Keratinocyte (primary cell): ENCODE data around the gene MAST3. TPM values are rescaled to one million over a fixed set of nuclear protein-coding genes. Genes with fewer than 3 reads are reported as not detected.

Source experiments
- DNase-seq: peaks from one replicate; pipeline ENCODE4 v3.0.0-alpha.2; 2011; ENCODE audit warnings: low read depth, missing footprints, low spot score
- FAIRE-seq: peaks from 2 replicates; lab custom pipeline; 2011; peaks lifted over from hg19 to GRCh38; lab: Jason Lieb, UNC
- H2AFZ ChIP-seq: 2 replicates; pipeline ENCODE4 v1.6.0; 2012; ENCODE audit warnings: low read length, control low read depth, inconsistent platforms; ENCODE audit not compliant: control insufficient read depth
- H3K27ac ChIP-seq: 2 replicates; pipeline ENCODE4 v1.5.1; 2011; ENCODE audit warnings: low read length; ENCODE audit not compliant: control insufficient read depth, insufficient read depth
- H3K27me3 ChIP-seq: 3 replicates; pipeline ENCODE4 v1.6.0; 2011; ENCODE audit warnings: low read length; ENCODE audit not compliant: control insufficient read depth, insufficient read depth; ENCODE audit errors: extremely low read depth
- H3K36me3 ChIP-seq, 2 experiments: 2 replicates in 1 of 2; 3 replicates in 1 of 2; pipeline ENCODE4 v1.5.1; 2011; ENCODE audit warnings: low read length in 2 of 2, mild to moderate bottlenecking in 1 of 2; ENCODE audit not compliant: control insufficient read depth in 2 of 2, insufficient read depth in 2 of 2; ENCODE audit errors: extremely low read depth in 1 of 2
- H3K4me1 ChIP-seq: 3 replicates; pipeline ENCODE4 v1.5.1; 2011; ENCODE audit warnings: low read length; ENCODE audit not compliant: control insufficient read depth, insufficient read depth; ENCODE audit errors: extremely low read depth
- H3K4me2 ChIP-seq: 3 replicates; pipeline ENCODE4 v1.6.0; 2011; ENCODE audit warnings: low read depth, low read length; ENCODE audit not compliant: control insufficient read depth, insufficient read depth; ENCODE audit errors: extremely low read depth
- H3K4me3 ChIP-seq, 3 experiments: fragments of 200-600 bp in 1 of 3; sonication (generic) in 1 of 3; 2 replicates in 2 of 3; 3 replicates in 1 of 3; pipeline ENCODE4 v1.5.1; 2011 to 2016; ENCODE audit warnings: low read length in 3 of 3, mild to moderate bottlenecking in 3 of 3, control low read depth in 2 of 3, inconsistent platforms in 1 of 3, low read depth in 1 of 3, mixed read lengths in 1 of 3, mixed run types in 1 of 3, moderate library complexity in 1 of 3; ENCODE audit not compliant: control insufficient read depth in 2 of 3, insufficient read depth in 2 of 3; ENCODE audit errors: extremely low read depth in 1 of 3
- H3K79me2 ChIP-seq: 2 replicates; pipeline ENCODE4 v1.6.0; 2012; ENCODE audit warnings: low read length; ENCODE audit not compliant: control insufficient read depth, insufficient read depth
- H3K9ac ChIP-seq: 3 replicates; pipeline ENCODE4 v1.6.0; 2011; ENCODE audit warnings: low read length; ENCODE audit not compliant: control insufficient read depth, insufficient read depth; ENCODE audit errors: extremely low read depth
- H3K9me1 ChIP-seq: 3 replicates; pipeline ENCODE4 v1.6.0; 2011; ENCODE audit warnings: low read length; ENCODE audit not compliant: control insufficient read depth, insufficient read depth; ENCODE audit errors: extremely low read depth
- H3K9me3 ChIP-seq: 2 replicates; pipeline ENCODE4 v1.5.1; 2012; ENCODE audit warnings: low read depth, low read length; ENCODE audit not compliant: control insufficient read depth
- H4K20me1 ChIP-seq: 3 replicates; pipeline ENCODE4 v1.6.0; 2011; ENCODE audit warnings: low read length; ENCODE audit not compliant: control insufficient read depth, insufficient read depth; ENCODE audit errors: extremely low read depth
- CTCF ChIP-seq, 3 experiments: IDR thresholded peaks in 1 of 3; conservative IDR thresholded peaks in 1 of 3; optimal IDR thresholded peaks in 1 of 3; 2 replicates in 2 of 3; 3 replicates in 1 of 3; pipeline versions ENCODE3 to v1.5.1; 2011; ENCODE audit warnings: low read length in 3 of 3, mild to moderate bottlenecking in 3 of 3, moderate library complexity in 2 of 3, control low read depth in 1 of 3, inconsistent platforms in 1 of 3; ENCODE audit not compliant: insufficient read depth in 2 of 3; ENCODE audit errors: extremely low read depth in 1 of 3
- EZH2 ChIP-seq: IDR thresholded peaks from one replicate; pipeline ENCODE4 v1.6.1; 2012; ENCODE audit warnings: inconsistent platforms, mild to moderate bottlenecking, low read length, moderate library complexity
- dilution Hi-C: fragments of 300-500 bp; cut with MboI; formaldehyde crosslinking; loops from one replicate; pipeline ENCODE4 v1.7.0; 2020; ENCODE audit warnings: low sequenced_read_pairs; ENCODE audit not compliant: extremely low pct_ligation_motif_present
- polyA plus RNA-seq, 5 experiments: library from polyadenylated mRNA; depleted of rRNA in 3 of 5; stranded (reverse) in 3 of 5; stranded (forward) in 1 of 5; unstranded in 1 of 5; fragments of >200 nt; gene quantifications; 1 replicate in 1 of 5; 2 replicates in 3 of 5; 3 replicates in 1 of 5; pipeline versions ENCODE4 v1.2.1 to v1.2.3, GENCODE V29; 2011 to 2012; ENCODE audit warnings: missing spikeins in 2 of 5, low read depth in 1 of 5, low replicate concordance in 1 of 5

Gene MAST3
- polyA plus RNA-seq, 1 donor (not counting 4 experiments of a cell fraction or from before 2014, with no cell fraction given): 0.73 TPM

- TF ChIP-seq EZH2: no peak
- TF ChIP-seq CTCF (optimal IDR thresholded peaks at IDR 0.05 in 1 of 3, IDR thresholded peaks at IDR 0.05 in 1 of 3, conservative IDR thresholded peaks at IDR 0.05 in 1 of 3; ENCODE audit: extremely low read depth in 1 of 3, insufficient read depth in 2 of 3, low read length in 3 of 3): no peak
- Histone ChIP-seq H3K36me3 (no peaks in the 10 kb centered on the region), H3K9me1 (no peaks in the 10 kb centered on the region), H3K4me2 (no peak overlapping the region), H3K27ac (no peak overlapping the region), H3K9ac (no peak overlapping the region), H4K20me1 (no peaks in the 10 kb centered on the region), H3K27me3 (no peaks in the 10 kb centered on the region), H3K9me3 (no peaks in the 10 kb centered on the region), H3K79me2 (no peaks in the 10 kb centered on the region), H3K4me3 (no peak overlapping the region), H2AFZ (no peak overlapping the region), H3K4me1 (peaks cover 9% of the 10 kb centered on the region)
- FAIRE-seq: no peak
- no peak for DNase-seq
- dilution Hi-C loops: no loop called here
Observed at GRCh38 chr19:18091217-18091608, 6.4 kb upstream of the MAST3 start.

- no peak for FAIRE-seq
Observed at GRCh38 chr19:18093439-18094161, 4.0 kb upstream of the MAST3 start.

More at GRCh38 chr19:18093439-18094161, 4.0 kb upstream of the MAST3 start:
- Histone ChIP-seq H3K4me2 (no peak overlapping the region), H3K4me1 (peaks cover 13% of the 10 kb centered on the region), H3K9me3 (no peaks in the 10 kb centered on the region), H4K20me1 (no peaks in the 10 kb centered on the region), H3K9ac (no peak overlapping the region), H3K27ac (no peak overlapping the region), H3K27me3 (peaks cover 8% of the 10 kb centered on the region), H2AFZ (peak overlapping the region; percentile 52), H3K36me3 (no peaks in the 10 kb centered on the region), H3K9me1 (no peaks in the 10 kb centered on the region), H3K4me3 (no peak overlapping the region), H3K79me2 (no peaks in the 10 kb centered on the region)
- TF ChIP-seq EZH2 (no peak), CTCF (optimal IDR thresholded peaks at IDR 0.05 in 1 of 3, IDR thresholded peaks at IDR 0.05 in 1 of 3, conservative IDR thresholded peaks at IDR 0.05 in 1 of 3; ENCODE audit: extremely low read depth in 1 of 3, insufficient read depth in 2 of 3, low read length in 3 of 3) (no peak)
- dilution Hi-C loops: no loop called here
- peak; percentile 57 for DNase-seq
